Effector CD4-positive, alpha-beta T cell (primary cell): ENCODE results near the gene CCNT1.
"Not testable (repeated sequence)": the region's sequence is repeated elsewhere in the genome, so short reads cannot be mapped to it uniquely, and the experiment has no call there.

Experiments used
- DNase-seq: peaks from one replicate; pipeline ENCODE4 v3.0.0-alpha.2; 2020

Gene CCNT1

DNA sequence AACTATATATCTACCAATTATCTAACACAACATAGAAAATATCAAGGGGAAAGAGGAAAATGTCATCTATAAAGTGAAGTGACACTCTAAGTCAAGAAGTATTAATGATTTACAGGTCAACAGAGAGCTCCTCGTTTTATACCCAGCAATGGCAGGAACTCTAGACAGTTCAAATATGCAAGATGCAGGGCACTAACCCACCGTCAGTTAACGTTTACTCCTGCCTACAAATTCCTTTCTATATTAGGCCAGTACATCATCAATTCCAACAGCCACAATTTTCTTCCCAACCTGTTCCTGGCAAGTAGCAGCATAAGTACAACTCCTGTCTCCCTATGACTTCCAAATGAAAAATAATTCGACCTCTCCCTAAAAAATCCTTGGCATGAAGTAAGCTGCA, 25.5 kb downstream of the CCNT1 start:
- DNase-seq: no peak

DNA sequence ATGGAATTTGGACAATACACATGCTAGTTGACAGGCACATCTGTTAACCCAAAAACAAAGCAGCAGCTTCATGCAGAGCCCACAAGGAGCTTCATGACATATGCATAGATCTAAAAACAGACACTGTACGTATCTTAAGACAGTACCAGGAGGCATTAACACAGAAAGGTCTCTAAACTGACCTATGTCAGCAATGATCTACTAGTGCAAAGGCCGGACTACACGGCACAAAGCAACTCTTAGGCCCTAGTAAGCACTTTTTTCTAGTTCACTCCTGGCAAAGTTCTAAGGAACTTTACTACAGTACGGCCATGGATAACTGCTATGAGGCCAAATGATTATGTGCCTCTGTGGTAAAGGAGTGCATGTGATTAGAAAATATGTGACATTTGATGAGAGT, 26.1 kb downstream of the CCNT1 start:
- DNase-seq: no peak

DNA sequence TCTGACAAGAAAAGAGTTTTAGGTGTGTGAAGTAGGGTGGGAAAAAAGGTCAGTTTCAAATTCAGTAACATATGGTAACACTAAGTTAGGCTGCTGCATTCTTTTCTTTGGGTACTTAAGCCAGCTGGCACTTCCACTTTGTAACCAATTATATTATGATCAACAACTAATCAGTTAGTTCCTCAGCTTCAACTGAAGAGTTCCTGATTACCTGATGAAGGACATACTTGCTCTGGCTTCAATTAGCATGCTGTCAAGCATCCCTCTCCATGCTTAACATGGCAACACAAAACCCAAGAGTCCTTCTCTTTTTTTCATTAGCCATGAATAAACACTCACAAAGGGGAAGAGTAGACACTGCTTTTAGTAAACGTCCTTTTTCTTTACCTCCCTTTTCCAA, 27.7 kb downstream of the CCNT1 start:
- no peak for DNase-seq

DNA sequence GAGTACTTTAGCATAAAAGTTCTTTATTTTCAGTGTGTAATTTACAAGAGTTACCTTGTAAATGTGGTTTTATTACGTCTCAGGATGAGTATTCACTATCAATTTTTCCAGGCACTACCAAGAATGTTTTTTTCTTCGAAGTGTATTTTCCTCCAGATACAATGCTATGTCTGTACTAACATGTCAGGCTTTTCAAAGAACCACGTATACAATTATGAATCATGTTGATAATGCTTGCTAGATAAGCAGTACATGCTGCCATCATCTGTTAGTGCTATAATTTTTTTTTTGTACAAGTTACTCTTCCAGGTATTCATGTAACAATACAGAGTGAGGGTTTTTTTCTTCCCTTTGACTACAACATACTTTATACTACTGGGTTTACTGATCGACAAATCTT, 28.9 kb downstream of the CCNT1 start:
- no peak for DNase-seq

DNA sequence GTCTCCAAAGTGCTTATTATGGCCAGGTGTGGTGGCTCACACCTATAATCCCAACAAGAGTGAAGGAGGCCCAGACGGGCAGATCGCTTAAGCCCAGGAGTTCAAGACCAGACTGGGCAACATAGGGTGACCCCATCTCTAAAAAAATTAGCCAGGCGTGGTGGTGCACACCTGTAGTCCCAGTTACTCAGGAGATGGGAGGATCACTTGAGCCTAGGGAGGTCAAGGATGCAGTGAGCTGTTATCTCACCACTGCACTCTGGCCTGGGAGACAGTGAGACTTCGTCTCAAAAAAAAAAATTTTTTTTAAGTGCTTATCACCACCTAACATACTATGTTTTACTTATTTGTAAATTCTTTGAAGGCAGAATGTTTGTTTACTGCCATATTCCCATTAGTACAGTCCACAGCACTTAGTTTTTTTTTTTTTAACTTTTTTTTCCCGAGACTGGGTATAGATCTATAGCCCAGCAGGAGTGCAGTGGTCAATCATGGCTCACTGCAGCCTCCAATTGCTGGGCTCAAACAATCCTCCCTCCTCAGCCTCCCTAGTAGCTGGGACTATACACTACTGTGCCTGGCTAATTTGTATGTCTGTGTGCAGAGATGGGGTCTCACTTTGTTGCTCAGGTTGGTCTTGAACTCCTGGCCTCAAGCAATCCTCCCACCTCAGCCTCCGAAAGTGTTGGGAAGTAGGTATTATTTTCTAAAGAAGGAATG, 29.7 kb downstream of the CCNT1 start:
- no peak for DNase-seq

DNA sequence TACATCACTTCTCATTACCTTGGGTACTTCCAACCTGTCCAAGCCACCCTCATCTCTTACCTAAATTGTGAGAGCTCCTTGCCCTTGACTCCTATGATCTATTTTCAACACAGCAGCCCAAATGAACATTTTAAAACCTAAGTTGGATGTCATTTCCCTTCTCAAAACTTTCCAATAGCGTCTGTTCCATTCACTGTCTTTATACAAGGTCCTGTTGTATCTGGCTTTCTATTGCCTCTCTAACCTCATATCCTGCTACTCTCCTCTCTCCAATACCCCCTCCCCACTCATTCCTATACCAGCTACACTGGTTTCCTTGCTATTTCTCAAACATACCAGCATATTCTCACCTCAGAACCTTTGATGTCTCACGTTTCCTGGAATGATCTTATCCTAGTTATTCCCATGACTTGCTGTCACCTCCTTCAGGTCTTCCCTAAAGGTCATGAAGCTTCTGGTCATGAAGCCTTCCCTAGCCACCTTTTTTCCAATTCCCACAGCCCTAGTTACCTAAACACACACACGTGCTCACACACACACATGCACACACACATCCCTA, 30.4 kb downstream of the CCNT1 start:
- no peak for DNase-seq

DNA sequence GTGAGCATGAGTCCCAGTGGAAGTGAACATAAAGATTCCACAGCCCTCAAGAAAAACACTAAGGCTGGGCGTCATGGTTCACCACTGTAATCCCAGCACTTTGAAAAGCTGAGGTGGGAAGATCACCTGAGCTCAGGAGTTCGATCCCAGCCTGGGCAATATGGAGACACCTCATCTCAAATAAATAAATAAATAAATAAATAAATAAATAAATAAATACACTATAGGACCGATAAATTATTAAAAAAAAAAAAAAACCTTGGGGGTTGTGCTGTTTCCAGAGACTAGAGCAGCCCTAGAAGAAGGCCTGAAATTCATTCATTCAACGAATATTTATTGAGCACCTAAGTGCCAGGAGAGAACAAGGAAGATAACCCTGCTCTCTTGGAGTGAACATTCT, 33.0 kb downstream of the CCNT1 start:
- DNase-seq: no peak

DNA sequence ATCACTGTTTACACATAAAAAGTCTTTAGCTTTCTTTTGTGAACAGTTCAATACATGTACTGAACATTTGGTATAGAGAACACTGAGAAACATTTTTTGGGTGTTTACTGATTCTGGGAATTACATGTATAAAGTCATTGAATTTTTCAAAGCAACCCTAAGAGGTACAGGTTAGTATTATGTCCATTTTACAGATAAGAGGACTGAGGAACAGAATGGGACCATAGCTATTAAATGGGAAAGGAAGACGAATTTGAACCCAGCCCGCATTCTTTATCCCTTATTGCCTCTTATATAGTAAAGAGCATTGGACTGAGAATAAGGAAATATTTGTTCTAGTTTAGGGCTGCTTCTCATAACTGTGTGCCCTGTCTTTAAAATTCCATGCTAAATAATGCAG, 33.6 kb downstream of the CCNT1 start:
- DNase-seq: no peak

DNA sequence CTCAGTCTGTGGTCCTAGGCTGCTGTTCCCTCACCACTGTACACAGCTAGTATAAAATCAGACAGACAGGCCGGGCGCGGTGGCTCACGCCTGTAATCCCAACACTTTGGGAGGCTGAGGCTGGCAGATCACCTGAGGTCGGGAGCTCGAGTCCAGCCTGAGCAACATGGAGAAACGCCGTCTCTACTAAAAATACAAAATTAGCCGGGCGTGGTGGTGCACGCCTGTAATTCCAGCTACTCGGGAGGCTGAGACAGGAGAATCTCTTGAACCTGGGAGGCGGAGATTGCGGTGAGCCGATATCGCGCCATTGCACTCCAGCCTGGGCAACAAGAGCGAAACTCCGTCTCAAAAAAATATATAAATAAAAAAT, 34.0 kb downstream of the CCNT1 start:
- not testable (repeated sequence) for DNase-seq

DNA sequence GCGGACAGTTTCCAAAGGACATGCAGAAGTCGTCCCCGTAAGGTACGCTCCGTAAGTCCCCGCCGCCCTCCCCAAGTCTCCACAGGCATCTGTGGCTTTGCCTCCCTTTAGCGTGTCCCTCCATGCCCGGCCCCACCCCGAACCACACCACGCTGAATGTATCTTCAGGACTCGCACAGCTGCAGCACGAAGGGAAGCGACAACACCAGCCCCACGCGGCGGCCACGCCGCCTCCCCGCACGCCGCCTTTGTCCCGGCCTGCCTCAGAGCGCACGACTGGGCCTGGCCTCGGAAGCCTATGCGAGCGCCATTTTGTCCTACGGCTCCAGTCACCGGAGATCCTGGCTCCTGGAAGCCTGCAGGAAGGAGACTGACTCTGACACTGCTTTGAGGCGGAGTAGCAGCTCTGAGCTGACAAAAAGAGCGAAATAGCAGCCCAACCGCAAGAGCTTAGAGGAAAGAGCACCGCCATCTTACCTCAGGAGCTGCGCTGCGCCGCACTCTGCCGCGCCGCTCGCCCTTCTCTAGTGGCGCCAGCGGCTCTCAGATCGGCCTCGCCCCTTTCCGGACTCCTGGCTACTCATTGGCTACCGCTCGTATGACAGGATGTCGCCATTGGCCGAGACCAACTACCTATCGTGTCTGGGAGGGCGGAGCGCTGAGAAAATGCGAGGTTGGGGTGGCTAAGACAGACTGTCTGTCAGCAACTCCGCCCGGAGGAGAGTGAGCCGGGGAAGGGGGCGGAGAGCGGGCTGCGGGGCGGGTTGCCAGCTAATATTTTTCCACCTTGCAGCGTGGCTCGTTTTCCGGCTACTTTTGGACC, 34.6 kb downstream of the CCNT1 start, which contains the start of gene KANSL2:
TSS of gene KANSL2 (minus strand) at position 529 of the 823 bp plus-strand sequence. CDS start 606 bp downstream, outside the sequence.
- DNase-seq: peak; percentile 96

DNA sequence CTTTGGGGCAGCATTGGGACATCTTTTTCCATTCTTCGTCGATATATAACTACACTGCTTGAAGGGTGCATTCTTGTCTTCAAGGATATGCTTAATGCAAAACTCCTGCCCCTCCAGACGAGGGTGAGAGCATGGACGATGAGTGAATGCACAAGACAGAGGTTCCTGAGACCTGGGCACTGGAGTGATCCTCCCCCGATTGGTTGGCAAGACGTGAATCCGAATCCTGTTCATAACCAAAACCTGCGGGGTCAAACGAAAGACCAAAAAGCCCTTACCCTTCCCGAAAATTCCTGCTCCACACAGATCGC, 35.2 kb downstream of the CCNT1 start:
- DNase-seq: no peak

DNA sequence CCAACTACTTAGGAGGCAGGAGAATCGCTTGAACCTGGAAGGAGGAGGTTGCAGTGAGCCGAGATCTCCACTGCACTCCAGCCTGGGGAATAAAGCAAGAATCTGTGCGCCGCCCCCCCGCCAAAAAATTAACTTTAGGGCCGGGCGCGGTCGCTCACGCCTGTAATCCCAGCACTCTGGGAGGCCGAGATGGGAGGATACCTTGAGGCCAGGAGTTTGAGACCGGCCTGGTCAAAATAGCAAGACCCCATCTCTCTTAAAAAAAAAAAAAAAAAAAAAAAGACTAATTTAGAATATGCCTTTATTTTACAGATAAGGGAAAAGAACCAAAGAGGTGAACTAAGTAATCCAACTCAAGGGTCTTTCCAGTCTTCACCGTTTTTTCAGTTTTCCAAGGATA, 35.6 kb downstream of the CCNT1 start:
- DNase-seq: no peak

DNA sequence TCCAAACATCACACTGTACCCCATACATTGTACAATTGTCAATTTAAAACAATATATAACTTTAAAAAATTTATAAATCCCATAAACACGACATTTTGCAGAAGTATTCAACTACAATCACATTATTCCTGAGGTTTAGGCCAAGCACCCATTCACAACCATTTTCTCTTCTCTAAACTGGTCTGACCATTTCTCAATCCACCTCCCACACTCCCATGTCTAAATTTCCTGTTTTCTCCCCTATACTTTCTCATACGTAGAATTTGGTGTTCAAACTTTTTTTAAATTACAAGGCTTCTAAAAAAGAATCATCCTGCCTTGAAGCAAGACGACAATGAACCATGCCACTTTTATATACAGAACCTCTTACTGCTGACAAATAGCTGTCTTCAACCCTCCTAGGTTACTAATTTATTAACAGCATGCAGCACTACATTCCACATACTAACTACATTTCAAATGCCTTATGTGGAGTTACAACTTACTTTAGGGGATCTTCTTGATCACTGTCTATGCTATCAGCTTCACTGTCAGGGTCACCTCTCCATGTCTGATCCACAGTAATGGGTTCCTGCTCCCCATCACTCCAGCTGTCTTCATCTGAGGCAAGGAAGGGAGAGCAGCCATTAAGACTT, 37.8 kb downstream of the CCNT1 start:
- no peak for DNase-seq

DNA sequence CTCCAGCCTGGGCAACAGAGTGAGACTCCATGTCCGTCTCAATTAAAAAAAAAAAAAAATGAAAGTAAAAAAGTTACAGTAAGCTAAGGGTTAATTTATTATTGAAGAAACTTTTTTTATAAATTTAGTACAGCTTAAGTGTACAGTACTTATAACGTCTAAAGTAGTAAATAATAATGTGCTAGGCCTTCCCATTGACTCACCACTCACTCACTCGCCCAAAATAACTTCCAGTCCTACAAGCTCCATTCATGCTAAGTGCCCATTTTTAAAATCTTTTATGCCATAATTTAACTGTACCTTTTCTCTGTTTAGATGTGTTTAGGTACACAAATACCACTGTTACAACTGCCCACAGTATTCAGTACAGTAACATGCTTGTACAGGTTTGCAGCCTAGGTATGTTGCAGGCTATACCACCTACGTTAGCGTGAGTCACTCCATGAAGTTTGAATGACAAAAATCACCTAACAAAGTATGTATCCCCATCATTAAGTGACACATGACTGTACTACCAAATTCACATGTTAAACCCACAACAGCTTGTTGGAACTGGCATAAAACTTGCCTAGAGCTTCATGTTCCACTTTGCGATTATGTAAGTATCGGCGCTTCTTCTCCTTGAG, 45.2 kb downstream of the CCNT1 start:
- DNase-seq: no peak

DNA sequence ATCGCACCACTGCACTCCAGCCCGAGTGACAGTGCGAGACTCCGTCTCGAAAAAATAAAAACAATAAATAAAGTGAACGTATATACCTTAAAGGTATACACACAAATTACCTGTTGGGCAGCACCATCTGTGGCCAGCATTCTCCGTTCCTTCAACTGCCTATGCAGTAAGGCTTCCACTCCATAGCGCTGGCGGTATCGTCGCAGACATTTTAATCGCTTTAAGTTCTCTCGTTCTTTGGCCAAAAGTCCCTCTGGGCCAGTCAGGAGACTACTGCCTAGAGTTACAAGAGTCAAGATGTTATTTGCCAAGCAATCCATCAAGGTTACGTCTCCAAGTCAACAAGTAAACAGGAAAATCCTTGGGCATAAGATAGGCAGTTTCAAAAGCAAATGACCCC, 47.5 kb downstream of the CCNT1 start:
- no peak for DNase-seq

DNA sequence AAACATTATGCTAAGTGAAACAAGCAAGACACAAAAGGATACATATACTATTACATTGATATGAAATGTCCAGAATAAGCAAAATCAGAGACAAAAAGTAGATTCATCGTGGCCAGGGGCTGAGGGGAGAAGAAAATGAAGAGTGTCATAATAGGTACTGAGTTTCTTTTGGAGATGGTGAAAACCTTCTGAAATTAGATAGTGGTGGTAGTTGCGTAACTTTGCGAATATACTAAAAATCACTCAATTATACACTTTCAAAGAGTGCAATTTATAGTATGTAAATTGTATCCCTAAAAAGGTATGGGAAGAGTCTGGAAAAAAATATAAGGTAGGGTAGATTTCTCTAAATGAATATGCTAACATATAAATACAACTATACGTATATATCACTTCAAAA, 56.6 kb downstream of the CCNT1 start:
- DNase-seq: no peak

DNA sequence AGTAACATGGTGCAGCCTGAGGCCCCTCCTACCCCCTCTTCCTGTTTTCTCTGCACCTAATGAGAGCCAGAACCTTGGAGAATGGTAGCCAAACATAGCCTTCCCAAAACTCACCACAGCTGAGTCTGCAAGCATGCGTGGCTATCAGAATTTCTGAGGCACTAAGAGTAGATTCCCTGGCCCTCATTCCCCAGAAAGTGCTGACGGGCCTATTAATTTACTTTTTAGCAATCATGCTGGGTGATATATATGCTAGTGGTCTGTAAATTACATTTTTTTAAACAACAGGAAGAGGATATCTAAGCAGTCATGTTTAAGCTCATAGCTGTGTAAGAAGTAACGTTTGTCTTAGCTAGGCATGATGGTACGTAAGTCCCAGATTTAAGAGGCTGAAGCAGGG, 64.8 kb downstream of the CCNT1 start:
- DNase-seq: no peak

DNA sequence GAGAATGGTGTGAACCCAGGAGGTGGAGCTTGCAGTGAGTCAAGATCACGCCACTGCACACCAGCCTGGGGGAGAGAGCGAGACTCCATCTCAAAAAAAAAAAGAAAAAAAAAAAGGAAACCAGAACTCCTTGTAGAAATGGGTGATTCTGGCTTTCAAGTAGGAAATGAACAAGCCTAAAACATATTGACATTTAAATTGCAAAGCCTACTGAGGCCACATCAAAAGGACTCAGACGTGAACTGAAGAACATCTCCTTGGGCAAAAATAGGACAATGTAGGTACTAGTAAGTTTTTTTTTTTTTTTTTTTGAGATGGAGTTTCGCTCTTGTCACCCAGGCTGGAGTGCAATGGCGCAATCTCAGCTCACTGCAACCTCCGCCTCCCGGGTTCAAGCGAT, 71.2 kb downstream of the CCNT1 start:
- not testable (repeated sequence) for DNase-seq

DNA sequence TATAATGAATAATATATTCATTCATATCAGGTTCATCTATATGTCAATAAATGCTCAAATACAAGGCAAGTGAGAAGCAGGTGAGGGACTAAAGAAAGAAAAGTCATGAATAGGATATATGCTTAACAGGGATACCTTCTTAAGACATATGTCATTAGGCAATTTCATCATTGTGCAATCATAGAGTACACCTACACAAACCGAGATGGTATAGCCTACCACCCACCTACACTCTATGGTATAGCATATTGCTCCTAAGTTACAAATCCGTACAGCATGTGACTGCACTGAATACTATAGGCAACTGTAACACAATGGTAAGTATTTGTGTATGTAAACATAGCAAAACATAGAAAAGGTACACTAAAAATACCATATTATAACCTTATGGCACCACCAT, 73.5 kb downstream of the CCNT1 start:
- no peak for DNase-seq

DNA sequence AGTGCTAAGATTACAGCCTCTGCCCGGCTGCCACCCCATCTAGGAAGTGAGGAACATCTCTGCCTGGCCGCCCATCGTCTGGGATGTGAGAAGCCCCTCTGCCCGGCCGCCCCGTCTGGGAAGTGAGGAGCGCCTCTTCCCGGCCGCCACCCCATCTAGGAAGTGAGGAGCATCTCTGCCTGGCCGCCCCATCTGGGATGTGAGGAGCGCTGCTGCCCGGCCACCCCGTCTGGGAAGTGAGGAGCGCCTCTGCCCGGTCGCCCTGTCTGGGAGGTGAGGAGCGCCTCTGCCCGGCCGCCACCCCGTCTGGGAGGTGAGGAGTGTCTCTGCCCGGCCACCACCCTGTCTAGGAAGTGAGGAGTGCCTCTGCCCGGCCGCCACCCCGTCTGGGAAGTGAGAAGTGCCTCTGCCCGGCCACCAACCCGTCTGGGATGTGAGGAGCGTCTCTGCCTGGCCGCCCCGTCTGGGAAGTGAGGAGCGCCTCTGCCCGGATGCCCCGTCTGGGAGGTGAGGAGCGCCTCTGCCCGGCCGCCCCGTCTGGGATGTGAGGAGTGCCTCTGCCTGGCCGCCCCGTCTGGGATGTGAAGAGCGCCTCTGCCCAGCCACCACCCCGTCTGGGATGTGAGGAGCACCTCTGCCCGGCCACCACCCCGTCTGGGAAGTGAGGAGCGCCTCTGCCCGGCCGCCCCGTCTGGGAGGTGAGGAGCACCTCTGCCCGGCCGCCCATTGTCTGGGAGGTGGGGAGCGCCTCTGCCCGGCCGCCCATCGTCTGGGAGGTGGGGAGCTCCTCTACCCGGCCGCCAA, 74.6 kb downstream of the CCNT1 start:
- DNase-seq: not testable (repeated sequence)

DNA sequence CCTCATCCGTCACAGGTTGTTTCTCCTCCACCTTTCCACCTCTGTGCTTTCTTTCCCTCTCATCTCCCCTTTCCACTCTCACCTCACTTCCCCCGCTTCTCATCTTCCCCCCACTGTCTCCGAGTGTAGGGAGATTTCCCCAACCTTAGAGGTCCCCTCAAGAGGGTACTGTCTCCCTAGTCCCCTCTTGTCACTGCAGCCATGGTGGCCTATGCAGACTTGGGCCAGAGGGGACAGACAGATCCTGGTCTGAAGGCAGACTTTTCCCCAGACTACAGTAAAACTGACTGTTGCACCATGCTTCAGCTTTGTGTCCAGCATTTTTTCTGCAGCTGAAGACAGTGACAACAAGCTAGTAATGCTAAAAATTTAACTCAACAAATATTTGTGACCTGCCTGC, 75.7 kb downstream of the CCNT1 start:
- no peak for DNase-seq

DNA sequence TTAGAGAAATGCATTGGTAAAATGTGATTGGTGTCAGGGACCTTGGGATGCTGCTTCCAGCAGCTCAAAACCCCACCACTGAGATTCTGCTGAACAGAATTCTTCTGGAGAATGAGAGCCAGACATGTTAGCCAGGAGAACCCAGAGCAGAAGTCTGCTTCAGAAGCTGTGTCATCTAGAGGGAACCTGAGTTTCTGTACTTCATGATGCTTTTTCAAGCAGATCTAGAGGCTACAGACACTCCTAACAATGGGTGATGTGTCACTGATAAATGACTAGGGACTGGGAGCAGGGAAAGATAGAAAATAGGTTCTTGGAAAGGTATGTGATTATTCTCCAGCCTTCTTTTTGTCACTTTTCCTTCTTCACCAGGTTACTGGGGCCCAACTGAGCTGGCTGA, 76.1 kb downstream of the CCNT1 start:
- no peak for DNase-seq
